Large intestine (tissue), 3 donors: Measurements from ENCODE around the gene LRRC9. TPM values are rescaled to one million over a fixed set of nuclear protein-coding genes. Genes with fewer than 3 reads are reported as not detected.

Experiments
- DNase-seq, 2 donors: peaks; one replicate each; pipeline versions ENCODE4 v3.0.0 to v3.0.0-alpha.2; 2013
- H3K27ac ChIP-seq: one replicate; pipeline ENCODE4 v1.5.1; 2013; ENCODE audit warnings: low read length
- H3K27me3 ChIP-seq: 2 replicates; pipeline ENCODE4 v1.6.1; 2013; ENCODE audit warnings: low read length; ENCODE audit not compliant: control insufficient read depth, insufficient read depth
- H3K36me3 ChIP-seq: 2 replicates; pipeline ENCODE4 v1.6.1; 2013; ENCODE audit warnings: low read length; ENCODE audit not compliant: control insufficient read depth, insufficient read depth
- H3K4me1 ChIP-seq: one replicate; pipeline ENCODE4 v1.6.1; 2013; ENCODE audit warnings: low read length; ENCODE audit not compliant: control insufficient read depth, insufficient read depth
- H3K4me3 ChIP-seq: one replicate; pipeline ENCODE4 v1.5.1; 2013; ENCODE audit warnings: low read length
- H3K9me3 ChIP-seq: one replicate; pipeline ENCODE4 v1.6.1; 2013; ENCODE audit warnings: mild to moderate bottlenecking, low read depth, low read length, moderate library complexity; ENCODE audit not compliant: control insufficient read depth
- WGBS: methylation state at CpG from one replicate; pipeline ENCODE4 v1.1.5; 2013; ENCODE audit warnings: low lambda C conversion rate; ENCODE audit not compliant: insufficient coverage; 5-methylcytosine and 5-hydroxymethylcytosine counted together
- polyA plus RNA-seq: library from polyadenylated mRNA; unstranded; fragments of 120-200 nt; gene quantifications from one replicate; pipeline ENCODE4 v1.2.1, GENCODE V29; 2013

LRRC9 gene
- polyA plus RNA-seq, 1 donor = 0.13 TPM

- no peak for DNase-seq
- Histone ChIP-seq H3K9me3 (no peaks in the 10 kb centered on the region), H3K36me3 (no peaks in the 10 kb centered on the region), H3K27me3 (no peaks in the 10 kb centered on the region), H3K4me1 (no peaks in the 10 kb centered on the region), H3K27ac (no peak overlapping the region), H3K4me3 (no peak overlapping the region)
- WGBS = no CpG with 5 or more reads among the region's 1 CpG
These were observed 138.1 kb downstream of the LRRC9 start for GRCh38 chr14:60058087-60058486.

DNA sequence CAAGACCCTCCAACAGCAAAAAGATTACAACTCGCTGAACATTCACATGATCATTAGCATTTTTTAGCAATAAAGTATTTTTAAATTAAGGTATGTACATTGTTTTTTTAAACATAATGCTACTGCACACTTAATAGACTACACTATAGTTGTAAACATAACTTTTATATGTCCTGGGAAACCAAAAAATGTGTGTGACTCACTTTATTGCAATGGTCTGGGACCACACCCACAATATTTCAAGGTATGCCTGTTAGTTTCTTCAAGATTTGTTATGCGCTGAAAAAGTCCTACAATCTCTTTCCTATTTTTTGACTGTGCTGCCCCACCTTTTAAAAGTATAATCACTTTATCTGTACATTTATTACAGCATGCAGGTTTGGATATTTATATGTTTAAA lies 141.4 kb downstream of the LRRC9 start:
- H3K4me3 ChIP-seq = no peak overlapping the region
- WGBS = no CpG with 5 or more reads among the region's 2 CpGs

GRCh38 chr14:60064491-60065072 lies 144.6 kb downstream of the LRRC9 start:
- no peaks in the 10 kb centered on the region for H3K27me3 ChIP-seq
- H3K27ac ChIP-seq = no peak overlapping the region
- no peaks in the 10 kb centered on the region for H3K4me1 ChIP-seq
- no peaks in the 10 kb centered on the region for H3K9me3 ChIP-seq
- H3K36me3 ChIP-seq = no peaks in the 10 kb centered on the region
- DNase-seq = peak in 1 of 2 donors; percentile 7
- H3K4me3 ChIP-seq = no peak overlapping the region

More for the DNA sequence above, 141.4 kb downstream of the LRRC9 start:
- Histone ChIP-seq H3K27ac (no peak overlapping the region), H3K4me1 (no peaks in the 10 kb centered on the region), H3K9me3 (no peaks in the 10 kb centered on the region), H3K27me3 (no peaks in the 10 kb centered on the region), H3K36me3 (no peaks in the 10 kb centered on the region)
- DNase-seq = no peak

GRCh38 chr14:60067882-60068281 lies 147.9 kb downstream of the LRRC9 start:
- H3K4me3 ChIP-seq = no peak overlapping the region
- no peaks in the 10 kb centered on the region for H3K9me3 ChIP-seq
- H3K27me3 ChIP-seq = no peaks in the 10 kb centered on the region
- no peaks in the 10 kb centered on the region for H3K4me1 ChIP-seq
- DNase-seq = no peak
- 83% methylated on average over 1 of the region's 1 CpG for WGBS
- H3K36me3 ChIP-seq = no peaks in the 10 kb centered on the region
- no peak overlapping the region for H3K27ac ChIP-seq

- no peaks in the 10 kb centered on the region for H3K4me1 ChIP-seq
- no peak for DNase-seq
- H3K4me3 ChIP-seq = no peak overlapping the region
- H3K9me3 ChIP-seq = no peaks in the 10 kb centered on the region
- no peak overlapping the region for H3K27ac ChIP-seq
- no peaks in the 10 kb centered on the region for H3K36me3 ChIP-seq
- H3K27me3 ChIP-seq = no peaks in the 10 kb centered on the region
These were observed 159.8 kb downstream of the LRRC9 start for GRCh38 chr14:60079723-60080122.

- Histone ChIP-seq H3K27me3 (no peaks in the 10 kb centered on the region), H3K4me1 (no peaks in the 10 kb centered on the region), H3K36me3 (no peaks in the 10 kb centered on the region), H3K27ac (no peak overlapping the region), H3K9me3 (no peaks in the 10 kb centered on the region), H3K4me3 (no peak overlapping the region)
- no peak for DNase-seq
These were observed 165.1 kb downstream of the LRRC9 start for GRCh38 chr14:60085085-60085484.

GRCh38 chr14:60085693-60086092 lies 165.7 kb downstream of the LRRC9 start:
- H3K36me3 ChIP-seq = no peaks in the 10 kb centered on the region
- 100% methylated on average over 3 of the region's 3 CpGs for WGBS
- no peaks in the 10 kb centered on the region for H3K27me3 ChIP-seq
- DNase-seq = no peak
- H3K9me3 ChIP-seq = no peaks in the 10 kb centered on the region
- no peak overlapping the region for H3K27ac ChIP-seq
- no peak overlapping the region for H3K4me3 ChIP-seq
- no peaks in the 10 kb centered on the region for H3K4me1 ChIP-seq

GRCh38 chr14:60087668-60088067 lies 167.7 kb downstream of the LRRC9 start:
- H3K36me3 ChIP-seq = no peaks in the 10 kb centered on the region
- no peaks in the 10 kb centered on the region for H3K9me3 ChIP-seq
- H3K4me1 ChIP-seq = no peaks in the 10 kb centered on the region
- no peak overlapping the region for H3K27ac ChIP-seq
- no peaks in the 10 kb centered on the region for H3K27me3 ChIP-seq
- no CpG with 5 or more reads among the region's 3 CpGs for WGBS
- DNase-seq = no peak
- no peak overlapping the region for H3K4me3 ChIP-seq

DNA sequence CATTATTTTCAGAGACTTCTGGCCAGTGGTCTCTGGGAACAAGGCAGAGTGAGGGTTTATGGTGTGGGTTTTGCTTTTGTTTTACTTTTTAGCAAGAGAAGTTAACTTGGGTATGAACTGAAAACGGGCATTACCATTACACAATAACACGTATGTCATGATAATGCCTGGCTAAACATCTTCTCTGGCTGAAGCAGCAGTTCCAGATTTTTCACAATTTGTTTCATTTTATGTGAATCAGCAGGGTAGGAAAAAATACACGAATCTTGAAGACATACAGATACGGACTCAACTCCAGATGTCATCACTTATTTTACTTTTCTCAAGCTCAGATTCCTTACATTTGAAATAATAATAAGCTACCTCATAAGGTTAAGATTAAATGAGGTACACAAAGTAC lies 169.3 kb downstream of the LRRC9 start:
- Histone ChIP-seq H3K27ac (no peak overlapping the region), H3K4me1 (peaks cover 11% of the 10 kb centered on the region), H3K27me3 (no peaks in the 10 kb centered on the region), H3K36me3 (no peaks in the 10 kb centered on the region), H3K9me3 (no peaks in the 10 kb centered on the region), H3K4me3 (no peak overlapping the region)
- WGBS = 53% methylated on average over 4 of the region's 4 CpGs
- DNase-seq = no peak

GRCh38 chr14:60090864-60091519 lies 171.0 kb downstream of the LRRC9 start:
- WGBS = 50% methylated on average over 1 of the region's 16 CpGs
- no peaks in the 10 kb centered on the region for H3K27me3 ChIP-seq
- peak overlapping the region; percentile 73 for H3K4me3 ChIP-seq
- peak; percentile 51 to 80 for DNase-seq
- no peaks in the 10 kb centered on the region for H3K36me3 ChIP-seq
- H3K4me1 ChIP-seq = peaks cover 19% of the 10 kb centered on the region
- peak overlapping the region; percentile 98 for H3K27ac ChIP-seq
- no peaks in the 10 kb centered on the region for H3K9me3 ChIP-seq
